Measurements from ENCODE around the gene FBXO3. TPM values are rescaled to one million over a fixed set of nuclear protein-coding genes. Genes with fewer than 3 reads are reported as not detected.

FBXO3 gene
- total RNA-seq, 1 experiment from 2014 or later: 32.9 TPM

DNA sequence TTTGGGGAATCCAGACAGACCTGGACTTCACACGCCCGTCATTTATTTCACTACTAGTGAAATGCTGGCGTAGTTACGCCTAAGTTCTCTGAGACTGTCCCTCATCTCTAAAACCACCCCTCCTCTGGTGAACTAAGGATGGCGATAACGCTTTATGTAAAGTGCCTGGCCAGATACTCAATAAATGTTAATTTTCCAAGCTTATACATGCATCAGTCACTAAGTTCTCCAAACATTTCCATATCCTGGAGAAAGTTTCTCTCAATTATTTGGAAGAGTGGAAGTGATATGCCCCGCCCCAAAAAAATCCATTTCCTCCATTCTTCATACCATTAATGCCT, 1.1 kb upstream of the FBXO3 start:
- Histone ChIP-seq H3K9me2 (ENCODE audit: insufficient read depth) (no peaks in the 10 kb centered on the region), H3K27me3 (ENCODE audit: insufficient read depth, low read depth) (no peaks in the 10 kb centered on the region), H3K4me3 (no peak overlapping the region), H3F3A (ENCODE audit: insufficient read depth, low read depth) (peaks cover 7% of the 10 kb centered on the region; the same call in 1 of the 2 replicates), H4K20me1 (ENCODE audit: insufficient read depth) (0 out of 2 replicates have a peak, but pooled peaks cover 6% of the 10 kb centered on the region), H3K27ac (no peak overlapping the region), H3K79me2 (ENCODE audit: low read depth) (peaks cover 37% of the 10 kb centered on the region), H2AFZ (no peak overlapping the region), H3K36me3 (ENCODE audit: low read depth) (no peaks in the 10 kb centered on the region), H3K4me1 (replicated peaks; ENCODE audit: insufficient read depth) (peaks cover 37% of the 10 kb centered on the region), H3K4me2 (no peak overlapping the region; the same call in 1 of the 2 replicates), H3K9me3 (ENCODE audit: insufficient read depth, low read depth) (no peaks in the 10 kb centered on the region)
- POLR2A ChIA-PET (ENCODE audit: unreplicated experiment): interaction anchor here (0.7 kb wide), 1 partner anchor 1371 kb away, joined by 4 read pairs; no protein-coding TSS in a partner anchor
- intact Hi-C loops (cut with micrococcal nuclease; ENCODE audit: unreplicated experiment): no loop called here
- TF ChIP-seq, protein P1, sequence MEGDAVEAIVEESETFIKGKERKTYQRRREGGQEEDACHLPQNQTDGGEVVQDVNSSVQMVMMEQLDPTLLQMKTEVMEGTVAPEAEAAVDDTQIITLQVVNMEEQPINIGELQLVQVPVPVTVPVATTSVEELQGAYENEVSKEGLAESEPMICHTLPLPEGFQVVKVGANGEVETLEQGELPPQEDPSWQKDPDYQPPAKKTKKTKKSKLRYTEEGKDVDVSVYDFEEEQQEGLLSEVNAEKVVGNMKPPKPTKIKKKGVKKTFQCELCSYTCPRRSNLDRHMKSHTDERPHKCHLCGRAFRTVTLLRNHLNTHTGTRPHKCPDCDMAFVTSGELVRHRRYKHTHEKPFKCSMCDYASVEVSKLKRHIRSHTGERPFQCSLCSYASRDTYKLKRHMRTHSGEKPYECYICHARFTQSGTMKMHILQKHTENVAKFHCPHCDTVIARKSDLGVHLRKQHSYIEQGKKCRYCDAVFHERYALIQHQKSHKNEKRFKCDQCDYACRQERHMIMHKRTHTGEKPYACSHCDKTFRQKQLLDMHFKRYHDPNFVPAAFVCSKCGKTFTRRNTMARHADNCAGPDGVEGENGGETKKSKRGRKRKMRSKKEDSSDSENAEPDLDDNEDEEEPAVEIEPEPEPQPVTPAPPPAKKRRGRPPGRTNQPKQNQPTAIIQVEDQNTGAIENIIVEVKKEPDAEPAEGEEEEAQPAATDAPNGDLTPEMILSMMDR (conservative IDR thresholded peaks at IDR 0.05): no peak
- TF ChIP-seq EZH2 (IDR thresholded peaks at IDR 0.05; ENCODE audit: low read depth): no peak
- BruUV-seq (replicated peaks): no TSS peak
- DNase-seq: no peak
- CTCF ChIA-PET: interaction anchor here (0.8 kb wide), 1 partner anchor 33 kb away, joined by 3 read pairs; no protein-coding TSS in a partner anchor

DNA sequence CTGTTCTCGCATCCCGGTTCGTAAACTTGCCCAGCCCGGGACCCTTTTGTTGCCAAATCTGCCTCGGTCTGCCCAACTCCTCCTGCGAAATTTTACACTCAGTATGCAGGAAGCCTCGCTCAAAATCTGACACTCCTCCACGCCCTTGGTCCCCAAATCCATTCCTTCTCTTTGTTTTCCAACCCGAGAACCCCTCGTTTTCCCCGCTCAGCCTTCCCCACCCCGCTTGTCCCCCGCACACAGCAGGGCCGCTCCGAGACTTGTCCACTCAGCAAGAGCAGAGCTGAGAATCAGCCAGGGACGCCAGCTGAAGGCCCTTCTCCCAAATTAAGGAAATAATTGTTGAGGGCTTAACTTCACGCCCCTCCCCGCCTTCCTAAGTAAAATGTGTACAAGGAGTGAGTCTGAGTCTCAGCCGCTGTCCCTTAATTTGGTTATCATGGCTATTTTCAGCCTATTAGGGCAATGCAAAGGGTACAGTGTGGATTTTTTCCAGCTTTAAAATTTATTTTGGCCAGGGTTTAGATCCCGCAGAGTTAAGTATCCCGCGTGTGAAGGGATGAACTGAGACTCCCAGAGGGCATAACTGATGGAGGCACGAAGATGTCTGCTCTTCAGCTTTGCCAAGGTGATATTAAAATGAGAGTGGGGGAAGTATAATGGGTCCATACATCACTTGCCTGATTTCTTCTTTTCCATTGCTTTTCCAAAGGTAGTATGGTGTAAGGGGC, 581 bp upstream of the FBXO3 start:
- Histone ChIP-seq H3K27ac (no peak overlapping the region), H3F3A (ENCODE audit: insufficient read depth, low read depth) (peaks cover 12% of the 10 kb centered on the region), H4K20me1 (ENCODE audit: insufficient read depth) (0 out of 2 replicates have a peak, but pooled peaks cover 6% of the 10 kb centered on the region), H3K4me1 (replicated peaks; ENCODE audit: insufficient read depth) (peaks cover 43% of the 10 kb centered on the region), H3K9me3 (ENCODE audit: insufficient read depth, low read depth) (no peaks in the 10 kb centered on the region), H3K79me2 (ENCODE audit: low read depth) (peaks cover 39% of the 10 kb centered on the region), H3K36me3 (ENCODE audit: low read depth) (no peaks in the 10 kb centered on the region), H3K4me2 (peak overlapping the region; percentile 92), H2AFZ (peak overlapping the region; percentile 98), H3K4me3 (peak overlapping the region; percentile 96), H3K9me2 (ENCODE audit: insufficient read depth) (no peaks in the 10 kb centered on the region), H3K27me3 (ENCODE audit: insufficient read depth, low read depth) (no peaks in the 10 kb centered on the region)
- intact Hi-C loops (cut with micrococcal nuclease; ENCODE audit: unreplicated experiment): loop anchor here (5.0 kb wide), 1 partner anchor 38 kb away; the partner anchor contains the start of gene CD59
- POLR2A ChIA-PET (ENCODE audit: unreplicated experiment): interaction anchor here (0.6 to 0.7 kb wide), 3 partner anchors 620 to 1673 kb away, joined by 3 to 4 read pairs (median 3); no protein-coding TSS in a partner anchor
- CTCF ChIA-PET: interaction anchor here (0.5 to 1.2 kb wide), 3 partner anchors 32 to 550 kb away, joined by 3 read pairs; no protein-coding TSS in a partner anchor
- no peak for DNase-seq
- TF ChIP-seq, protein P1 (conservative IDR thresholded peaks at IDR 0.05): no peak
- TF ChIP-seq EZH2 (IDR thresholded peaks at IDR 0.05; ENCODE audit: low read depth): no peak
- BruUV-seq (replicated peaks): TSS peak; percentile 84

DNA sequence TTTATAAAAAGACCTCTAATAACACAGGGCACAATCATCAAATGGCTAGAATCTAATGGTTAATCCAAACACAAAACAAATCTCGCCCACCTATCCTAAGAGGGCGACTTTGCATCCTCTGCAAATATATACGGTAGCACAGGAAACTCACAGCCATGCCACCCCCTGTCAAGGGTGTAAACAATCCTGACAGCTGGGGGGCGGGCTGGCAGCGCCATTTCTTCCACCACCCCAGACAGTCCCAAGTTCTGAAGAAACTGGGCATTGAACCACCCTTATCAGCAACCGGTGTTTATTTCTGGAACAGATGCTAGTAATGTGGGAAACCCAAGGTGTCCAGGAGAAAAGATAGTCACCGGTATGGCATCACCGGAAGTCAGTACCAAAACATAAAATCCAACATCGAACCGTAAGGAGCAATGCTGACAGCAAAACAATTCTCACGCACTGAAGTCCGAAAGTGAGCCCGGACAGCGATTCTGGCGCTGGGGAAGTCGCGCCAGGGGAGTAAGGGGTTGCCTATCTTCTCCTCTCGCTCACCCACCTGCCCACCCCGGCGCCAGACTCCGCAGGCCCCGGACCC, 825 bp downstream of the FBXO3 start:
- peaks cover 53% of the 10 kb centered on the region for H3K4me1 ChIP-seq (replicated peaks; ENCODE audit: insufficient read depth)
- TF ChIP-seq, protein P1 (conservative IDR thresholded peaks at IDR 0.05): no peak
- no peak for TF ChIP-seq EZH2 (IDR thresholded peaks at IDR 0.05; ENCODE audit: low read depth)
- no peaks in the 10 kb centered on the region for H3K9me2 ChIP-seq (ENCODE audit: insufficient read depth)
- no TSS peak for BruUV-seq (replicated peaks)
- CTCF ChIA-PET: no interaction called here
- intact Hi-C loops (cut with micrococcal nuclease; ENCODE audit: unreplicated experiment): loop anchor here (5.0 kb wide), 1 partner anchor 36 kb away; the partner anchor contains the start of gene CD59
- H3F3A ChIP-seq (ENCODE audit: insufficient read depth, low read depth): peaks cover 13% of the 10 kb centered on the region
- H3K27me3 ChIP-seq (ENCODE audit: insufficient read depth, low read depth): no peaks in the 10 kb centered on the region
- 0 out of 2 replicates have a peak, but pooled peaks cover 6% of the 10 kb centered on the region for H4K20me1 ChIP-seq (ENCODE audit: insufficient read depth)
- POLR2A ChIA-PET (ENCODE audit: unreplicated experiment): no interaction called here
- peak overlapping the region; percentile 96 for H2AFZ ChIP-seq
- peaks cover 39% of the 10 kb centered on the region for H3K79me2 ChIP-seq (ENCODE audit: low read depth)
- peaks cover 3% of the 10 kb centered on the region for H3K36me3 ChIP-seq (ENCODE audit: low read depth)
- no peak for DNase-seq
- H3K27ac ChIP-seq: peak overlapping the region; percentile 38
- H3K4me3 ChIP-seq: peak overlapping the region; percentile 96
- H3K4me2 ChIP-seq: peak overlapping the region; percentile 81
- no peaks in the 10 kb centered on the region for H3K9me3 ChIP-seq (ENCODE audit: insufficient read depth, low read depth)
